OCI-LY7 (cell line): ENCODE results near the gene LIN28A. TPM values are rescaled to one million over a fixed set of nuclear protein-coding genes. Genes with fewer than 3 reads are reported as not detected.

Source experiments
- Bru-seq: library from RNA; stranded (reverse); fragments of 400-500 nt; gene quantifications from one replicate; lab custom pipeline; 2021; lab: Mats Ljungman, UMichigan
- BruChase-seq, 2 experiments: library from RNA; stranded (reverse); fragments of 400-500 nt; gene quantifications; one replicate each; lab custom pipeline; 2021; lab: Mats Ljungman, UMichigan
- BruUV-seq: library from RNA; stranded (reverse); fragments of 400-500 nt; replicated peaks from 2 replicates; lab custom pipeline; 2021; lab: Mats Ljungman, UMichigan
- CTCF ChIA-PET: fragments of 300-600 bp; sonication (Branson Sonifier 250); formaldehyde crosslinking; loops from one replicate; lab custom pipeline; 2022; ENCODE audit warnings: antibody characterized with exemption; ENCODE audit not compliant: unreplicated experiment; lab: Charles Lee
- POLR2A ChIA-PET: fragments of 300-600 bp; sonication (Branson Sonifier 250); formaldehyde crosslinking; loops from one replicate; lab custom pipeline; 2022; ENCODE audit warnings: antibody characterized with exemption; lab: Charles Lee
- DNase-seq: peaks from one replicate; pipeline ENCODE4 v3.0.0-alpha.2; 2015; ENCODE audit warnings: low spot score
- H2AFZ ChIP-seq: fragments of 200-600 bp; sonication (generic), shearing (Covaris generic); 2 replicates; pipeline ENCODE4 v1.6.1; 2014; ENCODE audit warnings: mild to moderate bottlenecking, antibody characterized with exemption, low read length, moderate library complexity
- H3K27ac ChIP-seq: fragments of 200-600 bp; sonication (generic); 2 replicates; pipeline ENCODE4 v1.5.1; 2014; ENCODE audit warnings: mixed run types, low read depth, mild to moderate bottlenecking, moderate library complexity, low read length, inconsistent platforms; ENCODE audit not compliant: poor library complexity, severe bottlenecking
- H3K36me3 ChIP-seq: fragments of 200-600 bp; sonication (generic); 2 replicates; pipeline ENCODE4 v1.6.1; 2014; ENCODE audit warnings: mild to moderate bottlenecking, antibody characterized with exemption, low read length, moderate library complexity, mixed read lengths; ENCODE audit not compliant: insufficient read depth
- H3K4me1 ChIP-seq: fragments of 200-600 bp; sonication (generic); 2 replicates; pipeline ENCODE4 v1.5.1; 2014; ENCODE audit warnings: mild to moderate bottlenecking, low read length; ENCODE audit not compliant: insufficient read depth, poor library complexity, severe bottlenecking
- H3K4me2 ChIP-seq: fragments of 200-600 bp; sonication (generic); 2 replicates; pipeline ENCODE4 v1.6.1; 2014; ENCODE audit warnings: mild to moderate bottlenecking, low read length
- H3K4me3 ChIP-seq: fragments of 200-600 bp; sonication (generic); 2 replicates; pipeline ENCODE4 v1.5.1; 2014; ENCODE audit warnings: mild to moderate bottlenecking, low read depth, low read length; ENCODE audit not compliant: poor library complexity, severe bottlenecking
- H3K79me2 ChIP-seq: fragments of 200-600 bp; sonication (generic); 2 replicates; pipeline ENCODE4 v1.6.1; 2016; ENCODE audit warnings: low read depth, mild to moderate bottlenecking, low read length, moderate library complexity, mixed read lengths; ENCODE audit not compliant: insufficient read depth
- H3K9me2 ChIP-seq: fragments of 200-600 bp; sonication (generic); 2 replicates; pipeline ENCODE4 v1.6.1; 2016; ENCODE audit warnings: mild to moderate bottlenecking, low read length, mixed read lengths; ENCODE audit not compliant: insufficient read depth
- H3K9me3 ChIP-seq: fragments of 200-600 bp; sonication (generic); 2 replicates; pipeline ENCODE4 v1.6.1; 2014; ENCODE audit warnings: mild to moderate bottlenecking, mixed run types, low read length, mixed read lengths
- H4K20me1 ChIP-seq: fragments of 200-600 bp; sonication (generic); 2 replicates; pipeline ENCODE4 v1.6.1; 2014; ENCODE audit warnings: mild to moderate bottlenecking, antibody characterized with exemption, low read length, moderate library complexity, mixed read lengths; ENCODE audit not compliant: insufficient read depth
- EZH2phosphoT487 ChIP-seq: fragments of 200-600 bp; sonication (generic); IDR thresholded peaks from 2 replicates; pipeline ENCODE4 v1.6.1; 2018; ENCODE audit warnings: low read depth, borderline replicate concordance, mild to moderate bottlenecking, mixed run types, antibody characterized with exemption, low read length, moderate library complexity, mixed read lengths
- intact Hi-C: fragments of 100-400 bp; cut with micrococcal nuclease; formaldehyde crosslinking; loops from one replicate; pipeline ENCODE4 v1.10.0; 2022; ENCODE audit not compliant: unreplicated experiment
- long read RNA-seq: library from polyadenylated mRNA; stranded (forward); transcript quantifications from one replicate; pipeline ENCODE4 v2.0.0, GENCODE V29; 2022
- total RNA-seq, 2 experiments: library from RNA; depleted of rRNA in 1 of 2; stranded (reverse); fragments of >200 nt in 1 of 2; shearing (Covaris generic) in 1 of 2; gene quantifications; 2 replicates each; pipeline ENCODE4 v1.2.3, GENCODE V29; 2014 to 2022
- TF ChIP-seq, protein P1 (sequence below): fragments of 200-600 bp; sonication (generic); conservative IDR thresholded peaks from 2 replicates; pipeline ENCODE4 v1.5.1; 2014; ENCODE audit warnings: mild to moderate bottlenecking, antibody characterized with exemption, low read length, moderate library complexity, mixed read lengths

Gene LIN28A, protein sequence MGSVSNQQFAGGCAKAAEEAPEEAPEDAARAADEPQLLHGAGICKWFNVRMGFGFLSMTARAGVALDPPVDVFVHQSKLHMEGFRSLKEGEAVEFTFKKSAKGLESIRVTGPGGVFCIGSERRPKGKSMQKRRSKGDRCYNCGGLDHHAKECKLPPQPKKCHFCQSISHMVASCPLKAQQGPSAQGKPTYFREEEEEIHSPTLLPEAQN
- total RNA-seq (2014; rRNA removed; shearing (Covaris generic)) (not detected in 2 replicates), total RNA-seq (2022) (not detected in 2 replicates), Bru-seq, nascent RNA (not detected), BruChase-seq, experiment 1, labeled RNA remaining after a 6-hour chase (not detected), BruChase-seq, experiment 2, labeled RNA remaining after a 2-hour chase (not detected)
- long read RNA-seq = 0 reads

DNA sequence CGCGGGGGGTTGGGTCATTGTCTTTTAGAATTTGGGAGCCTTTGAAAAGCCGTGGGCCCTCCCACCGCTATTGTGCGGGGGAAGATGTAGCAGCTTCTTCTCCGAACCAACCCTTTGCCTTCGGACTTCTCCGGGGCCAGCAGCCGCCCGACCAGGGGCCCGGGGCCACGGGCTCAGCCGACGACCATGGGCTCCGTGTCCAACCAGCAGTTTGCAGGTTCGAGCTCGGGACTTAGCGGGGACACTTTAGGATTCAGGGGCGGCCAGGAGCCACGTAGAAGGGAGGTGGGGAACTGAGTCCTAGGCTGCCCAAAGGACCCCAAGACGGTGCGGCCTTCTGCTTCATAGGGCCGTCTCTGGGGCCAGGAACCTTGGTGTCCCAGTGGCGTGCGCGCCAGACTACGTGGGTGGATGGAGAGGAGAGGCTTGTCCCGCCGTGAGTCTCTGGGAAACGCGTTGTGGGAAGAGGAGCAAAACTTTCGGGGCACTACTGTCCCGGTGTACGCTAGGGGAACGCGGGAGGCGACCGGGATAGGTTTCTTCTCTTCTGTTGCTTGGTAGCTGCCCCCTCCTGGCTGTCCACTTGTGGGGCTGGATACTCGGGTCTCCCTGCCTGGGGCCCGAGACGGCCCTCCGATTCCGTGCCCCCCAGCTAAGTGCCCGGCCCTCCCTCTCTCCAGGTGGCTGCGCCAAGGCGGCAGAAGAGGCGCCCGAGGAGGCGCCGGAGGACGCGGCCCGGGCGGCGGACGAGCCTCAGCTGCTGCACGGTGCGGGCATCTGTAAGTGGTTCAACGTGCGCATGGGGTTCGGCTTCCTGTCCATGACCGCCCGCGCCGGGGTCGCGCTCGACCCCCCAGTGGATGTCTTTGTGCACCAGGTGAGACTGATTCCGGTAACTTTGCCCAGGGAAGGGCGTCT, at the start of gene LIN28A:
Gene LIN28A (plus strand): TSS at position 112 of the 918 bp plus-strand sequence. CDS start 75 bp downstream, at position 187.
- BruUV-seq = no TSS peak
- Histone ChIP-seq H4K20me1 (no peaks in the 10 kb centered on the region), H3K4me3 (no peak within 1 kb of the TSS), H3K4me2 (peak within 1 kb of the TSS; percentile 26), H2AFZ (peak within 1 kb of the TSS; percentile 29; the same call in 1 of the 2 replicates), H3K4me1 (peaks cover 15% of the 10 kb centered on the region), H3K79me2 (no peaks in the 10 kb centered on the region), H3K9me2 (no peaks in the 10 kb centered on the region), H3K36me3 (no peaks in the 10 kb centered on the region), H3K27ac (no peak within 1 kb of the TSS), H3K9me3 (no peaks in the 10 kb centered on the region)
- CTCF ChIA-PET = no interaction called here
- TF ChIP-seq, protein P1, sequence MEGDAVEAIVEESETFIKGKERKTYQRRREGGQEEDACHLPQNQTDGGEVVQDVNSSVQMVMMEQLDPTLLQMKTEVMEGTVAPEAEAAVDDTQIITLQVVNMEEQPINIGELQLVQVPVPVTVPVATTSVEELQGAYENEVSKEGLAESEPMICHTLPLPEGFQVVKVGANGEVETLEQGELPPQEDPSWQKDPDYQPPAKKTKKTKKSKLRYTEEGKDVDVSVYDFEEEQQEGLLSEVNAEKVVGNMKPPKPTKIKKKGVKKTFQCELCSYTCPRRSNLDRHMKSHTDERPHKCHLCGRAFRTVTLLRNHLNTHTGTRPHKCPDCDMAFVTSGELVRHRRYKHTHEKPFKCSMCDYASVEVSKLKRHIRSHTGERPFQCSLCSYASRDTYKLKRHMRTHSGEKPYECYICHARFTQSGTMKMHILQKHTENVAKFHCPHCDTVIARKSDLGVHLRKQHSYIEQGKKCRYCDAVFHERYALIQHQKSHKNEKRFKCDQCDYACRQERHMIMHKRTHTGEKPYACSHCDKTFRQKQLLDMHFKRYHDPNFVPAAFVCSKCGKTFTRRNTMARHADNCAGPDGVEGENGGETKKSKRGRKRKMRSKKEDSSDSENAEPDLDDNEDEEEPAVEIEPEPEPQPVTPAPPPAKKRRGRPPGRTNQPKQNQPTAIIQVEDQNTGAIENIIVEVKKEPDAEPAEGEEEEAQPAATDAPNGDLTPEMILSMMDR = no peak
- no peak for TF ChIP-seq EZH2phosphoT487
- POLR2A ChIA-PET = no interaction called here
- intact Hi-C loops = loop anchor here (10.0 kb wide), 1 partner anchor 306 kb away; no protein-coding TSS in a partner anchor
- DNase-seq = no peak

DNA sequence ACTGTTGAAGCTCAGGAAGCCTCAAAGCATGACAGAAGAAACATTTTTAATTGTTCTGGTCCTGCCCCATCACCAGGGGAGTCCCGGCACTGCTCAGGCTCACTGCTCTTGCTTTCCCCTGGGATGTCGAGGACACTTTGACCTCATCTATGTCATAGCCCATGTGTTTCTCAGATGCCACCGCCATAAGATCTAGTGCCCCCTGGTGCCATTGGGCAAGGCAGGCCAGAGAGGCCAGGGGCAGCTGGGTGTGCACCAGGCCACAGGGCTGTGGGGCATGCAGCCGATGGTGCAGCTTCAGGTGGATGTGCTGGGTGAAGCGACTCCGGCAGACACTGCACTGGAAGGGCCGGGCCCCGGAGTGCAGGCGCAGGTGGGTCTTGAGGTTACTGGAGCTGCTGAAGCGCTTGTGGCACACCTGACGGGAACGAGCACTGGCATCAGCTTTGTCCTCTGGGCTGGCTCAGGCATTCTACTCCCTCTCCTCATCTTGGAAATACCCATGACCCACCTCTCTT, 49.0 kb upstream of the LIN28A start:
- no peak overlapping the region for H3K4me3 ChIP-seq
- H2AFZ ChIP-seq = no peak overlapping the region
- H3K36me3 ChIP-seq = no peaks in the 10 kb centered on the region
- no peak overlapping the region for H3K4me2 ChIP-seq
- ChIA-PET CTCF (interaction anchor here (0.5 kb wide), 1 partner anchor 12 kb away, joined by 3 read pairs; no protein-coding TSS in a partner anchor), POLR2A (no interaction called here)
- BruUV-seq = no TSS peak
- H3K4me1 ChIP-seq = peaks cover 9% of the 10 kb centered on the region
- H4K20me1 ChIP-seq = no peaks in the 10 kb centered on the region
- H3K9me2 ChIP-seq = no peaks in the 10 kb centered on the region
- H3K79me2 ChIP-seq = no peaks in the 10 kb centered on the region
- no peaks in the 10 kb centered on the region for H3K9me3 ChIP-seq
- intact Hi-C loops = loop anchor here (2.0 kb wide), 1 partner anchor 41 kb away; no protein-coding TSS in a partner anchor
- H3K27ac ChIP-seq = no peak overlapping the region
- TF ChIP-seq EZH2phosphoT487 = no peak
- TF ChIP-seq, protein P1 = no peak
- no peak for DNase-seq
